K562 (cell line): Measurements from ENCODE around the gene KRTAP10-4. TPM values are rescaled to one million over a fixed set of nuclear protein-coding genes. Genes with fewer than 3 reads are reported as not detected.

Experiments
- ATAC-seq: fragments of 200-7000 bp; cut with Tn5 transposase; 3 replicates; pipeline ENCODE4 v1.9.1; 2020; ENCODE audit warnings: moderate library complexity
- BruUV-seq: library from RNA; stranded (reverse); fragments of 400-500 nt; replicated peaks from 2 replicates; lab custom pipeline; 2021; lab: Mats Ljungman, UMichigan
- CTCF ChIA-PET: fragments of 300-600 bp; formaldehyde crosslinking; extraction: SDS; loops from one replicate; lab custom pipeline; 2021; ENCODE audit warnings: low intra/inter-chr PET ratio; lab: Yijun Ruan, JAX
- POLR2A ChIA-PET: fragments of 300-600, 350-650 bp; sonication (Branson Sonifier 250); formaldehyde crosslinking; extraction: SDS; loops from one replicate; lab custom pipeline; 2021; ENCODE audit warnings: antibody characterized with exemption, inconsistent platforms; lab: Yijun Ruan, JAX
- DNase-seq, 4 experiments: peaks; one replicate each; pipeline versions ENCODE4 v3.0.0 to v3.0.0-alpha.2; 2011 to 2018; ENCODE audit warnings: low spot score in 3 of 4, mixed read lengths in 3 of 4; ENCODE audit errors: extremely low read depth in 1 of 4
- FAIRE-seq: peaks from 2 replicates; lab custom pipeline; 2011; peaks lifted over from hg19 to GRCh38; lab: Jason Lieb, UNC
- H2AFZ ChIP-seq: 2 replicates; pipeline ENCODE4 v1.6.0; 2011; ENCODE audit warnings: low read depth, low read length, control low read depth, inconsistent platforms
- H3K27ac ChIP-seq: fragments of 200-600 bp; 3 replicates; pipeline ENCODE4 v1.8.0; 2011; ENCODE audit warnings: low read depth, mild to moderate bottlenecking, control low read depth, inconsistent platforms, low read length, moderate library complexity, mixed read lengths; ENCODE audit errors: extremely low read depth
- H3K27me3 ChIP-seq, 2 experiments: fragments of 300-600 bp in 1 of 2; 2 replicates in 1 of 2; 3 replicates in 1 of 2; pipeline versions ENCODE4 v1.6.0 to v1.8.0; 2011; ENCODE audit warnings: inconsistent platforms in 2 of 2, low read length in 2 of 2, mild to moderate bottlenecking in 1 of 2, mixed read lengths in 1 of 2, moderate library complexity in 1 of 2; ENCODE audit not compliant: control insufficient read depth in 2 of 2, insufficient read depth in 2 of 2
- H3K36me3 ChIP-seq: fragments of 300-600 bp; 3 replicates; pipeline ENCODE4 v1.8.0; 2011; ENCODE audit warnings: mild to moderate bottlenecking, low read length, inconsistent platforms; ENCODE audit not compliant: control insufficient read depth, insufficient read depth
- H3K4me1 ChIP-seq, 2 experiments: fragments of 200-600 bp in 1 of 2; replicated peaks in 1 of 2; 2 replicates in 1 of 2; 3 replicates in 1 of 2; pipeline versions ENCODE4 v1.5.1 to v1.8.0; 2011; ENCODE audit warnings: inconsistent platforms in 2 of 2, low read length in 2 of 2, mild to moderate bottlenecking in 1 of 2, mixed read lengths in 1 of 2, moderate library complexity in 1 of 2; ENCODE audit not compliant: control insufficient read depth in 2 of 2, insufficient read depth in 2 of 2
- H3K4me2 ChIP-seq: 2 replicates; pipeline ENCODE4 v1.6.1; 2011; ENCODE audit warnings: low read length, control low read depth, inconsistent platforms, mixed read lengths; ENCODE audit not compliant: insufficient read depth
- H3K4me3 ChIP-seq: fragments of 200-600 bp; sonication (generic), shearing (Covaris generic); 2 replicates; pipeline ENCODE4 v1.5.1; 2016; ENCODE audit warnings: control low read depth, inconsistent platforms
- H3K79me2 ChIP-seq: fragments of 200-600 bp; 3 replicates; pipeline ENCODE4 v1.8.0; 2011; ENCODE audit warnings: low read length, inconsistent platforms; ENCODE audit not compliant: control insufficient read depth, insufficient read depth
- H3K9ac ChIP-seq, 2 experiments: 2 replicates each; pipeline versions ENCODE4 v1.6.0 to v1.6.1; 2011; ENCODE audit warnings: low read depth in 2 of 2, low read length in 2 of 2, control low read depth in 1 of 2, inconsistent platforms in 1 of 2, mild to moderate bottlenecking in 1 of 2, mixed read lengths in 1 of 2; ENCODE audit not compliant: insufficient read depth in 1 of 2
- H3K9me1 ChIP-seq: one replicate; pipeline ENCODE4 v1.6.0; 2011; ENCODE audit warnings: inconsistent platforms, mild to moderate bottlenecking, low read length, moderate library complexity; ENCODE audit not compliant: control insufficient read depth, insufficient read depth
- H3K9me3 ChIP-seq: replicated peaks from 2 replicates; pipeline ENCODE4 v1.5.1; 2011; ENCODE audit warnings: low read depth, low read length, inconsistent platforms; ENCODE audit not compliant: control insufficient read depth, insufficient read depth
- H4K20me1 ChIP-seq: replicated peaks from 2 replicates; pipeline ENCODE4 v1.6.1; 2011; ENCODE audit warnings: low read length, inconsistent platforms, mixed read lengths; ENCODE audit not compliant: control insufficient read depth, insufficient read depth
- BRD4 ChIP-seq: fragments of 200-600 bp; sonication (generic); IDR thresholded peaks from 2 replicates; pipeline ENCODE4 v1.6.1; 2017; ENCODE audit warnings: inconsistent platforms
- DIDO1 ChIP-seq: fragments of 450-650 bp; IDR thresholded peaks from 2 replicates; pipeline ENCODE4 v1.6.1; 2016; ENCODE audit warnings: low read depth, missing biosample characterization, missing genetic modification characterization
- DNMT1 ChIP-seq: fragments of 450-650 bp; IDR thresholded peaks from 2 replicates; pipeline ENCODE4 v1.6.1; 2016; ENCODE audit warnings: antibody characterized with exemption, mild to moderate bottlenecking
- HLTF ChIP-seq: fragments of 450-650 bp; IDR thresholded peaks from 2 replicates; pipeline ENCODE4 v1.6.1; 2016
- KDM4B ChIP-seq, 2 experiments: fragments of 450-650 bp in 1 of 2; sonication (generic) in 1 of 2; IDR thresholded peaks; 2 replicates each; pipeline ENCODE4 v1.6.1; 2016 to 2017; ENCODE audit warnings: borderline replicate concordance in 2 of 2, antibody characterized with exemption in 1 of 2, low read depth in 1 of 2, mild to moderate bottlenecking in 1 of 2
- NBN ChIP-seq: fragments of 450-650 bp; IDR thresholded peaks from 2 replicates; pipeline ENCODE4 v1.6.1; 2016; ENCODE audit warnings: low read depth, mild to moderate bottlenecking
- NCOA2 ChIP-seq, 2 experiments: fragments of 450-650 bp; IDR thresholded peaks; 2 replicates each; pipeline ENCODE4 v1.6.1; 2018; ENCODE audit warnings: mild to moderate bottlenecking in 2 of 2, moderate library complexity in 1 of 2; ENCODE audit not compliant: partially characterized antibody in 2 of 2
- NFIC ChIP-seq: fragments of 450-650 bp; IDR thresholded peaks from 2 replicates; pipeline ENCODE4 v1.6.1; 2017; ENCODE audit warnings: mild to moderate bottlenecking, inconsistent platforms
- PURB ChIP-seq: sonication (generic); formaldehyde crosslinking; IDR thresholded peaks from 2 replicates; pipeline ENCODE4 v1.9.0; 2021; ENCODE audit warnings: low read depth, mild to moderate bottlenecking, missing genetic modification reagents
- SMARCA5 ChIP-seq: fragments of 450-650 bp; IDR thresholded peaks from 2 replicates; pipeline ENCODE4 v1.6.1; 2016
- TCF7 ChIP-seq: sonication (generic); IDR thresholded peaks from 2 replicates; pipeline ENCODE4 v1.6.1; 2016; ENCODE audit warnings: antibody characterized with exemption, borderline replicate concordance
- ZFP36 ChIP-seq: fragments of 150-350 bp; IDR thresholded peaks from 2 replicates; pipeline ENCODE4 v1.6.1; 2018; ENCODE audit warnings: low read length, low read depth; ENCODE audit not compliant: partially characterized antibody
- ZNF408 ChIP-seq: fragments of 250-450 bp; sonication (Bioruptor Pico); IDR thresholded peaks from 2 replicates; pipeline ENCODE4 v1.4.0; 2020; ENCODE audit warnings: low read depth, mild to moderate bottlenecking, moderate library complexity
- ZSCAN32 ChIP-seq: fragments of 450-650 bp; formaldehyde crosslinking; IDR thresholded peaks from 2 replicates; pipeline ENCODE4 v1.4.0; 2020; ENCODE audit warnings: mild to moderate bottlenecking, moderate library complexity
- WGBS: fragments of 100-300 bp; shearing (Covaris generic); methylation state at CpG from one replicate; pipeline ENCODE4 v1.1.6; 2016; ENCODE audit warnings: low coverage, mixed read lengths; ENCODE audit not compliant: insufficient coverage; ENCODE audit errors: missing lambda C conversion rate; 5-methylcytosine and 5-hydroxymethylcytosine counted together
- in situ Hi-C: fragments of 300-500 bp; cut with MboI; formaldehyde crosslinking; loops from 4 replicates; pipeline ENCODE4 v1.15.0; 2018; ENCODE audit warnings: inconsistent platforms, mixed read lengths
- intact Hi-C: fragments of 100-400 bp; cut with micrococcal nuclease; formaldehyde crosslinking; loops from 2 replicates; pipeline ENCODE4 v1.14.2; 2022
- polyA plus RNA-seq, 8 experiments: library from polyadenylated mRNA; depleted of rRNA in 4 of 8; stranded (reverse) in 5 of 8; unstranded in 3 of 8; fragments of >200 nt; fragmentation: Nextera tagmentation in 2 of 8; fragmentation: Illumina TruSeq in 1 of 8; extraction: Ambion mirVana in 2 of 8; extraction: Trizol in 1 of 8; gene quantifications; 2 replicates each; pipeline versions ENCODE4 v1.2.1 to v1.2.3, GENCODE V29; 2011 to 2014; ENCODE audit warnings: inconsistent platforms in 1 of 8, missing spikeins in 1 of 8
- total RNA-seq, 7 experiments: library from RNA; depleted of rRNA in 6 of 7; stranded (reverse); fragments of >200 nt in 6 of 7; fragmentation: Illumina TruSeq in 2 of 7; extraction: Trizol in 2 of 7; gene quantifications; 2 replicates each; pipeline versions ENCODE4 v1.2.1 to v1.2.3, GENCODE V29; 2011 to 2021; ENCODE audit warnings: low replicate concordance in 1 of 7
- TF ChIP-seq, protein P1 (sequence below): sonication (generic); formaldehyde crosslinking; IDR thresholded peaks from 2 replicates; pipeline ENCODE4 v1.8.1; 2023; ENCODE audit warnings: mild to moderate bottlenecking, missing genetic modification reagents
- TF ChIP-seq, protein P2 (sequence below): fragments of 250-450 bp; sonication (Bioruptor Pico); IDR thresholded peaks from 2 replicates; pipeline ENCODE4 v1.4.0; 2020; ENCODE audit warnings: borderline replicate concordance
- TF ChIP-seq, protein P3 (sequence below): fragments of 250-450 bp; sonication (Bioruptor Pico); IDR thresholded peaks from 2 replicates; pipeline ENCODE4 v1.4.0; 2020; ENCODE audit warnings: mild to moderate bottlenecking
- TF ChIP-seq, protein P4 (sequence below): sonication (generic); formaldehyde crosslinking; IDR thresholded peaks from 2 replicates; pipeline ENCODE4 v1.9.0; 2022; ENCODE audit warnings: mild to moderate bottlenecking, missing genetic modification reagents

Gene KRTAP10-4
- total and polyA plus RNA-seq, 9 of the 15 experiments (the other 6 are each of a cell fraction or from before 2014, with no cell fraction given): not detected

DNA sequence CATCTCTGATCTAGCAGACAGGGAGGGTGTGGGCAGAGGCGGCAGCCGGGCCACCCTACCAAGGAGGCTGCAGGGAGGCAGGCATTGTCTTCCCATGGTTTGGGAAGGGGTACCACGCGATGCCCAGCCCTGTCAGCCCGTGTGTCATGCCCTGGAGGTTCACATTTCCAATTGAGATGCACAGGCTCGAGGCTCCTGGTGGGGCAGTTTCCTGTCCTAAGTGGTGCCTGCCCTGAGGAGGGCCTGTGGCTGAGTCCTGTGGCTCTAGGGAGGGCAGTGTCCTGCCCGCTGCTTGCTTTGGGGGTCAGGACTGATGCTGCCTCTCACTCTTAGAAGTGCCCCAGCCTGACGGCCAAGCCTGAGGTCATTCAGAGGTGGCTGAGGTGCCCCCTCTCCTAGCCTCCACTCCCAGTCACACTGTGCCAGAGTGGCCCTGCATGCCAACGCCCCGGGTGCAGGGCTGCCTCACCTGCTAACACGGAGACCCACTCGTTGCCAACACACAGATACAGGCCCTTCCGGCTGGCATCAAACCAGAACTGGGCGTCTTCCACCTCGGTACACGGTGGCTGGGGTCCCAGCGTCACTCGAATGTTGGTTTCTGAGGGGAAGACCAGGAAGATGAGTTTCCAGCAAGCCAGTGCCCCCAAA is 45.4 kb upstream of the KRTAP10-4 start:
- Histone ChIP-seq H3K4me2 (no peak overlapping the region), H3K4me1 (peaks cover 0 to 9% of the 10 kb centered on the region in 2 experiments; a peak in 1 of 5 replicates), H3K79me2 (no peaks in the 10 kb centered on the region), H3K9ac (no peak overlapping the region), H4K20me1 (peaks cover 18% of the 10 kb centered on the region; the same call in 1 of the 2 replicates), H3K36me3 (no peaks in the 10 kb centered on the region), H2AFZ (no peak overlapping the region), H3K27me3 (peaks cover 44 to 80% of the 10 kb centered on the region in 2 experiments), H3K9me1 (no peaks in the 10 kb centered on the region), H3K4me3 (no peak overlapping the region), H3K27ac (no peak overlapping the region), H3K9me3 (peaks cover 21% of the 10 kb centered on the region; the same call in 1 of the 2 replicates)
- POLR2A ChIA-PET: no interaction called here
- WGBS: under 1% methylated on average over 18 of the region's 18 CpGs
- BruUV-seq: no TSS peak
- no peak for ATAC-seq
- in situ Hi-C loops (no loop called here), intact Hi-C loops (no loop called here)
- FAIRE-seq: no peak
- CTCF ChIA-PET: no interaction called here
- no peak for DNase-seq
- TF ChIP-seq, protein P1, sequence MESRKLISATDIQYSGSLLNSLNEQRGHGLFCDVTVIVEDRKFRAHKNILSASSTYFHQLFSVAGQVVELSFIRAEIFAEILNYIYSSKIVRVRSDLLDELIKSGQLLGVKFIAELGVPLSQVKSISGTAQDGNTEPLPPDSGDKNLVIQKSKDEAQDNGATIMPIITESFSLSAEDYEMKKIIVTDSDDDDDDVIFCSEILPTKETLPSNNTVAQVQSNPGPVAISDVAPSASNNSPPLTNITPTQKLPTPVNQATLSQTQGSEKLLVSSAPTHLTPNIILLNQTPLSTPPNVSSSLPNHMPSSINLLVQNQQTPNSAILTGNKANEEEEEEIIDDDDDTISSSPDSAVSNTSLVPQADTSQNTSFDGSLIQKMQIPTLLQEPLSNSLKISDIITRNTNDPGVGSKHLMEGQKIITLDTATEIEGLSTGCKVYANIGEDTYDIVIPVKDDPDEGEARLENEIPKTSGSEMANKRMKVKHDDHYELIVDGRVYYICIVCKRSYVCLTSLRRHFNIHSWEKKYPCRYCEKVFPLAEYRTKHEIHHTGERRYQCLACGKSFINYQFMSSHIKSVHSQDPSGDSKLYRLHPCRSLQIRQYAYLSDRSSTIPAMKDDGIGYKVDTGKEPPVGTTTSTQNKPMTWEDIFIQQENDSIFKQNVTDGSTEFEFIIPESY: no peak
- TF ChIP-seq SMARCA5 (no peak), DNMT1 (no peak), ZSCAN32 (no peak), BRD4 (no peak), PURB (CRISPR knock-in tag) (no peak), NBN (no peak), TCF7 (no peak), KDM4B (IDR thresholded peaks at IDR 0.05; ENCODE audit: borderline replicate concordance in 2 of 2, low read depth in 1 of 2) (no peak), DIDO1 (tag) (no peak), HLTF (no peak), ZNF408 (no peak), NCOA2 (IDR thresholded peaks at IDR 0.05; ENCODE audit: partially characterized antibody in 2 of 2) (no peak), NFIC (no peak), ZFP36 (no peak)
- TF ChIP-seq, protein P2, sequence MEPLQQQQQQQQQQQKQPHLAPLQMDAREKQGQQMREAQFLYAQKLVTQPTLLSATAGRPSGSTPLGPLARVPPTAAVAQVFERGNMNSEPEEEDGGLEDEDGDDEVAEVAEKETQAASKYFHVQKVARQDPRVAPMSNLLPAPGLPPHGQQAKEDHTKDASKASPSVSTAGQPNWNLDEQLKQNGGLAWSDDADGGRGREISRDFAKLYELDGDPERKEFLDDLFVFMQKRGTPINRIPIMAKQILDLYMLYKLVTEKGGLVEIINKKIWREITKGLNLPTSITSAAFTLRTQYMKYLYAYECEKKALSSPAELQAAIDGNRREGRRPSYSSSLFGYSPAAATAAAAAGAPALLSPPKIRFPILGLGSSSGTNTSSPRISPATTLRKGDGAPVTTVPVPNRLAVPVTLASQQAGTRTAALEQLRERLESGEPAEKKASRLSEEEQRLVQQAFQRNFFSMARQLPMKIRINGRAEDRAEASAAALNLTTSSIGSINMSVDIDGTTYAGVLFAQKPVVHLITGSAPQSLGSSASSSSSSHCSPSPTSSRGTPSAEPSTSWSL: no peak
- TF ChIP-seq, protein P3, sequence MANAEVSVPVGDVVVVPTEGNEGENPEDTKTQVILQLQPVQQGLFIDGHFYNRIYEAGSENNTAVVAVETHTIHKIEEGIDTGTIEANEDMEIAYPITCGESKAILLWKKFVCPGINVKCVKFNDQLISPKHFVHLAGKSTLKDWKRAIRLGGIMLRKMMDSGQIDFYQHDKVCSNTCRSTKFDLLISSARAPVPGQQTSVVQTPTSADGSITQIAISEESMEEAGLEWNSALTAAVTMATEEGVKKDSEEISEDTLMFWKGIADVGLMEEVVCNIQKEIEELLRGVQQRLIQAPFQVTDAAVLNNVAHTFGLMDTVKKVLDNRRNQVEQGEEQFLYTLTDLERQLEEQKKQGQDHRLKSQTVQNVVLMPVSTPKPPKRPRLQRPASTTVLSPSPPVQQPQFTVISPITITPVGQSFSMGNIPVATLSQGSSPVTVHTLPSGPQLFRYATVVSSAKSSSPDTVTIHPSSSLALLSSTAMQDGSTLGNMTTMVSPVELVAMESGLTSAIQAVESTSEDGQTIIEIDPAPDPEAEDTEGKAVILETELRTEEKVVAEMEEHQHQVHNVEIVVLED (CRISPR knock-in tag): no peak
- TF ChIP-seq, protein P4, sequence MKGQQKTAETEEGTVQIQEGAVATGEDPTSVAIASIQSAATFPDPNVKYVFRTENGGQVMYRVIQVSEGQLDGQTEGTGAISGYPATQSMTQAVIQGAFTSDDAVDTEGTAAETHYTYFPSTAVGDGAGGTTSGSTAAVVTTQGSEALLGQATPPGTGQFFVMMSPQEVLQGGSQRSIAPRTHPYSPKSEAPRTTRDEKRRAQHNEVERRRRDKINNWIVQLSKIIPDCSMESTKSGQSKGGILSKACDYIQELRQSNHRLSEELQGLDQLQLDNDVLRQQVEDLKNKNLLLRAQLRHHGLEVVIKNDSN (CRISPR knock-in tag): no peak
